ENCODE results near the gene MYO5A.

Gene MYO5A

DNA sequence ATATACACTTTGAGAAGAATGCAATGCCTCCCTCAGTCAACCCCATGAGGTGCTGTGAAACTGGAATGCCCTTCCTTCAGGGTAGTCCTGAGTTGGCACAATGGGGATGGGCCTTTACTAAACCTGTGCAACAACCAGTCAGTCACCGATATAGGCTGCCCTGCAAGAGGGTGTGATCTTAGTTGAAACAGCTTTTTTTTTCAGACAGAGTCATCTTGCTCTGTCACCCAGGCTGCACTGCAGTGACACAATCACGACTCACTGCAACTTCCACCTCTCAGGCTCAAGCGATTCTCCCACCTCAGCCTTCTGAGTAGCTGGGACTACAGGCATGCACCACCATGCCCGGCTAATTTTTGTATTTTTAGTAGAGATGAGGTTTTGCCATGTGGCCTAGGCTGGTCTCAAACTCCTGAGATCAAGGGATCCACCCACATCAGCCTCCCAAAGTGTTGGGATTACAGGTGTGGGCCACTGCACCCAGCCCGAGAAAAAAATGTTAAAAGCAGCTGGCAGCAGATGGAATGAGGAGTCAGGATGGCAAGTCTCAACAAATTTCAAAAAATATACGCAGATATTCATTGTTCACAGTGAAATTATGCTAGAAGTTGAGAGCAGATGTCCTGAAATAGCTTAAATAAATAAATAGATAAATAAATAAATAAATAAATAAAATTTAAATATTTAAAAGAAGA, 31.8 kb downstream of the MYO5A start:
- Histone ChIP-seq H3K27ac (ENCODE audit: low read depth, low read length) (no peak overlapping the region), H3K79me2 (ENCODE audit: insufficient read depth, low read length) (no peaks in the 10 kb centered on the region), H3K4me2 (ENCODE audit: low read depth, low read length, poor library complexity, severe bottlenecking) (no peak overlapping the region), H3K4me3 (ENCODE audit: insufficient read depth, low read length, poor library complexity, severe bottlenecking) (no peak overlapping the region), H4K20me1 (ENCODE audit: low read depth, low read length) (no peaks in the 10 kb centered on the region), H3K9me2 (replicated peaks; ENCODE audit: insufficient read depth, low read length) (no peaks in the 10 kb centered on the region), H3K9ac (ENCODE audit: low read length) (no peak overlapping the region), H2AFZ (ENCODE audit: low read depth, low read length, severe bottlenecking) (no peak overlapping the region), H3K36me3 (ENCODE audit: low read length) (no peaks in the 10 kb centered on the region), H3F3A (ENCODE audit: insufficient read depth) (0 out of 2 replicates have a peak, but pooled peaks cover 9% of the 10 kb centered on the region), H3K27me3 (ENCODE audit: low read length) (no peaks in the 10 kb centered on the region), H3K9me3 (ENCODE audit: insufficient read depth, low read length) (no peaks in the 10 kb centered on the region)
- TF ChIP-seq, protein P1, sequence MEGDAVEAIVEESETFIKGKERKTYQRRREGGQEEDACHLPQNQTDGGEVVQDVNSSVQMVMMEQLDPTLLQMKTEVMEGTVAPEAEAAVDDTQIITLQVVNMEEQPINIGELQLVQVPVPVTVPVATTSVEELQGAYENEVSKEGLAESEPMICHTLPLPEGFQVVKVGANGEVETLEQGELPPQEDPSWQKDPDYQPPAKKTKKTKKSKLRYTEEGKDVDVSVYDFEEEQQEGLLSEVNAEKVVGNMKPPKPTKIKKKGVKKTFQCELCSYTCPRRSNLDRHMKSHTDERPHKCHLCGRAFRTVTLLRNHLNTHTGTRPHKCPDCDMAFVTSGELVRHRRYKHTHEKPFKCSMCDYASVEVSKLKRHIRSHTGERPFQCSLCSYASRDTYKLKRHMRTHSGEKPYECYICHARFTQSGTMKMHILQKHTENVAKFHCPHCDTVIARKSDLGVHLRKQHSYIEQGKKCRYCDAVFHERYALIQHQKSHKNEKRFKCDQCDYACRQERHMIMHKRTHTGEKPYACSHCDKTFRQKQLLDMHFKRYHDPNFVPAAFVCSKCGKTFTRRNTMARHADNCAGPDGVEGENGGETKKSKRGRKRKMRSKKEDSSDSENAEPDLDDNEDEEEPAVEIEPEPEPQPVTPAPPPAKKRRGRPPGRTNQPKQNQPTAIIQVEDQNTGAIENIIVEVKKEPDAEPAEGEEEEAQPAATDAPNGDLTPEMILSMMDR (IDR thresholded peaks at IDR 0.05; ENCODE audit: insufficient read depth, low read length, poor library complexity, severe bottlenecking), result no peak
- TF ChIP-seq EZH2phosphoT487 (conservative IDR thresholded peaks at IDR 0.05; ENCODE audit: low read length), result no peak

DNA sequence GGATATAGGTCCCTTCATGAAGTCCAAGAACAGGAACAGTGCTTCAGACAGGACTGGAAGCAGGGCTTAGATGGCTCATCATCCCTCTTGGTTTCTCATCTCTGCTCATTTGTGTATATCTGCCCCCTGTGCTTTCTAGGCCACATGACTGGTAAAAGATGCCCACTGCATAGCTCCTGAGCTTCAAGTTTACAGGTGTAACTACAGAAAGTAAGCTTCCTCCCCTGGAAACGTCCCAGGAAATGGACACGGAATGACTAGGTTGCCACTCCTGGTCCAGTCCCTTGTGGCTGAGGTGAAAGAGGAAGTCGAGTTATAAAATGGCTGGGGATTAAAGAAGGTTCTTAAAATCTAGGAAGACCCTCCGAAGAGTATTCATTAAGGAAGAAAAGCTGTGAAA, 32.5 kb downstream of the MYO5A start:
- TF ChIP-seq, protein P1 (IDR thresholded peaks at IDR 0.05; ENCODE audit: insufficient read depth, low read length, poor library complexity, severe bottlenecking), result no peak
- TF ChIP-seq EZH2phosphoT487 (conservative IDR thresholded peaks at IDR 0.05; ENCODE audit: low read length), result no peak
- H3K27ac ChIP-seq (ENCODE audit: low read depth, low read length), result no peak overlapping the region
- no peak overlapping the region for H2AFZ ChIP-seq (ENCODE audit: low read depth, low read length, severe bottlenecking)
- H3K4me3 ChIP-seq (ENCODE audit: insufficient read depth, low read length, poor library complexity, severe bottlenecking), result no peak overlapping the region
- no peaks in the 10 kb centered on the region for H3K79me2 ChIP-seq (ENCODE audit: insufficient read depth, low read length)
- H3K4me2 ChIP-seq (ENCODE audit: low read depth, low read length, poor library complexity, severe bottlenecking), result no peak overlapping the region
- no peak overlapping the region for H3K9ac ChIP-seq (ENCODE audit: low read length)
- H3K36me3 ChIP-seq (ENCODE audit: low read length), result no peaks in the 10 kb centered on the region
- 0 out of 2 replicates have a peak, but pooled peaks cover 9% of the 10 kb centered on the region for H3F3A ChIP-seq (ENCODE audit: insufficient read depth)
- no peaks in the 10 kb centered on the region for H3K9me2 ChIP-seq (replicated peaks; ENCODE audit: insufficient read depth, low read length)
- H4K20me1 ChIP-seq (ENCODE audit: low read depth, low read length), result no peaks in the 10 kb centered on the region
- H3K9me3 ChIP-seq (ENCODE audit: insufficient read depth, low read length), result no peaks in the 10 kb centered on the region
- no peaks in the 10 kb centered on the region for H3K27me3 ChIP-seq (ENCODE audit: low read length)

DNA sequence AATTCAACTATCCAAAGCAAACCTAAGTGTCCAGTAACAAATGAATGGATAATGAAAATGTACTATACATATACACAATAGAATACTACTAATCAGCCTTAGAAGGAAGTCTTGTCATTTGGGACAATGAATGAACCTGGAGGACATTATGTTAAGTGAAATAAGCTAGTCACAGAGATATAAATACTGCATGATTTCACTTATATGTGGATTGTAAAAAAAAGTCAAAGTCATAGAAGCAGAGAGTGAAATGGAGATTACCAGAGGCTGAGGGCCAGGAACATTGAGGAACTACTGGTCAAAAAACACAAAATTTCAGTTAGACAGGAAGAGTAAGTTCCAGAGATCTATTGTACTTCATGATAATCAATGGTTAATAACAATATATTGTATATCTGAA, 33.6 kb downstream of the MYO5A start:
- Histone ChIP-seq H3K36me3 (ENCODE audit: low read length) (no peaks in the 10 kb centered on the region), H2AFZ (ENCODE audit: low read depth, low read length, severe bottlenecking) (no peak overlapping the region), H3K4me2 (ENCODE audit: low read depth, low read length, poor library complexity, severe bottlenecking) (no peak overlapping the region), H3K79me2 (ENCODE audit: insufficient read depth, low read length) (no peaks in the 10 kb centered on the region), H3K27ac (ENCODE audit: low read depth, low read length) (no peak overlapping the region), H3K9ac (ENCODE audit: low read length) (no peak overlapping the region), H3K27me3 (ENCODE audit: low read length) (no peaks in the 10 kb centered on the region), H3K9me3 (ENCODE audit: insufficient read depth, low read length) (no peaks in the 10 kb centered on the region), H3F3A (ENCODE audit: insufficient read depth) (0 out of 2 replicates have a peak, but pooled peaks cover 9% of the 10 kb centered on the region), H3K4me3 (ENCODE audit: insufficient read depth, low read length, poor library complexity, severe bottlenecking) (no peak overlapping the region), H3K9me2 (replicated peaks; ENCODE audit: insufficient read depth, low read length) (no peaks in the 10 kb centered on the region), H4K20me1 (ENCODE audit: low read depth, low read length) (no peaks in the 10 kb centered on the region)
- TF ChIP-seq EZH2phosphoT487 (conservative IDR thresholded peaks at IDR 0.05; ENCODE audit: low read length), result no peak
- TF ChIP-seq, protein P1 (IDR thresholded peaks at IDR 0.05; ENCODE audit: insufficient read depth, low read length, poor library complexity, severe bottlenecking), result no peak

All from SU-DHL-6 (cell line).